Activated naive CD4-positive, alpha-beta T cell treated with anti-CD3 and anti-CD28 coated beads, Interleukin-2, amount 50 U/mL, for 72 hours (primary cell): ENCODE results near the gene C1orf198. TPM values are rescaled to one million over a fixed set of nuclear protein-coding genes. Genes with fewer than 3 reads are reported as not detected.

Experiments used
- ATAC-seq, 2 donors: fragments of 150-1000 bp; cut with Tn5 transposase; 2 replicates each; pipeline ENCODE4 v1.10.0; 2021; ENCODE audit warnings: mild to moderate bottlenecking in 2 of 2, moderate library complexity in 2 of 2
- DNase-seq, 2 donors: peaks; one replicate each; pipeline ENCODE4 v3.0.0; 2021 to 2022; ENCODE audit warnings: low spot score in 2 of 2
- H3K27ac Mint-ChIP-seq, 2 donors: one replicate each; pipeline ENCODE4 v1.8.0; 2022; ENCODE audit warnings: mild to moderate bottlenecking in 2 of 2, mixed read lengths in 2 of 2
- H3K36me3 Mint-ChIP-seq, 2 donors: one replicate each; pipeline ENCODE4 v1.8.0; 2022; ENCODE audit warnings: mixed read lengths in 2 of 2
- H3K9me3 Mint-ChIP-seq, 2 donors: one replicate each; pipeline ENCODE4 v1.8.0; 2022; ENCODE audit warnings: mixed read lengths in 2 of 2
- total RNA-seq, 2 donors: library from RNA; stranded (reverse); gene quantifications; one replicate each; pipeline ENCODE4 v1.2.3, GENCODE V29; 2022

The C1orf198 gene
- total RNA-seq, 2 donors from 2014 or later = 5.4 to 8.8 TPM

- Mint-ChIP-seq H3K27ac (peak overlapping the region in 1 of 2 donors; percentile 56), H3K36me3 (no peaks in the 10 kb centered on the region), H3K9me3 (no peaks in the 10 kb centered on the region)
- DNase-seq (no peak), ATAC-seq (no peak)
Measured at GRCh38 chr1:230898748-230899147, 30.4 kb upstream of the C1orf198 start.

GRCh38 chr1:230898144-230898543 lies 29.8 kb upstream of the C1orf198 start:
- no peak for DNase-seq
- H3K9me3 Mint-ChIP-seq = no peaks in the 10 kb centered on the region
- no peaks in the 10 kb centered on the region for H3K36me3 Mint-ChIP-seq
- no peak for ATAC-seq
- H3K27ac Mint-ChIP-seq = no peak overlapping the region

- no peak for ATAC-seq
- Mint-ChIP-seq H3K9me3 (no peaks in the 10 kb centered on the region), H3K36me3 (no peaks in the 10 kb centered on the region), H3K27ac (peak overlapping the region in 1 of 2 donors; percentile 44)
- no peak for DNase-seq
Measured at GRCh38 chr1:230896779-230897178, 28.5 kb upstream of the C1orf198 start.

GRCh38 chr1:230895452-230895851 lies 27.1 kb upstream of the C1orf198 start:
- ATAC-seq (no peak), DNase-seq (no peak)
- no peaks in the 10 kb centered on the region for H3K36me3 Mint-ChIP-seq
- H3K27ac Mint-ChIP-seq = no peak overlapping the region
- no peaks in the 10 kb centered on the region for H3K9me3 Mint-ChIP-seq

GRCh38 chr1:230894664-230895063 lies 26.3 kb upstream of the C1orf198 start:
- H3K36me3 Mint-ChIP-seq = no peaks in the 10 kb centered on the region
- ATAC-seq = no peak
- no peaks in the 10 kb centered on the region for H3K9me3 Mint-ChIP-seq
- H3K27ac Mint-ChIP-seq = no peak overlapping the region
- DNase-seq = no peak

GRCh38 chr1:230894032-230894431 lies 25.7 kb upstream of the C1orf198 start:
- Mint-ChIP-seq H3K27ac (no peak overlapping the region), H3K36me3 (no peaks in the 10 kb centered on the region), H3K9me3 (no peaks in the 10 kb centered on the region)
- ATAC-seq (no peak), DNase-seq (no peak)

GRCh38 chr1:230892018-230892491 lies 23.7 kb upstream of the C1orf198 start:
- DNase-seq (no peak), ATAC-seq (no peak)
- Mint-ChIP-seq H3K27ac (no peak overlapping the region), H3K9me3 (no peaks in the 10 kb centered on the region), H3K36me3 (no peaks in the 10 kb centered on the region)

GRCh38 chr1:230891413-230891812 lies 23.1 kb upstream of the C1orf198 start:
- H3K36me3 Mint-ChIP-seq = no peaks in the 10 kb centered on the region
- H3K27ac Mint-ChIP-seq = no peak overlapping the region
- no peaks in the 10 kb centered on the region for H3K9me3 Mint-ChIP-seq
- DNase-seq (no peak), ATAC-seq (no peak)

- peaks cover 0 to 4% of the 10 kb centered on the region in 2 donors for H3K36me3 Mint-ChIP-seq
- ATAC-seq (no peak), DNase-seq (no peak)
- H3K27ac Mint-ChIP-seq = no peak overlapping the region
- H3K9me3 Mint-ChIP-seq = no peaks in the 10 kb centered on the region
Measured at GRCh38 chr1:230884646-230885045, 16.3 kb upstream of the C1orf198 start.

- no peak overlapping the region for H3K27ac Mint-ChIP-seq
- no peak for ATAC-seq
Measured at GRCh38 chr1:230883967-230884366, 15.6 kb upstream of the C1orf198 start.

GRCh38 chr1:230879778-230880177 lies 11.5 kb upstream of the C1orf198 start:
- ATAC-seq = no peak
- H3K27ac Mint-ChIP-seq = no peak overlapping the region

More at GRCh38 chr1:230883967-230884366, 15.6 kb upstream of the C1orf198 start:
- no peaks in the 10 kb centered on the region for H3K9me3 Mint-ChIP-seq
- DNase-seq = no peak
- H3K36me3 Mint-ChIP-seq = peaks cover 0 to 4% of the 10 kb centered on the region in 2 donors

GRCh38 chr1:230878591-230878990 lies 10.3 kb upstream of the C1orf198 start:
- H3K36me3 Mint-ChIP-seq = peaks cover 0 to 4% of the 10 kb centered on the region in 2 donors
- DNase-seq (no peak), ATAC-seq (no peak)
- no peaks in the 10 kb centered on the region for H3K9me3 Mint-ChIP-seq
- no peak overlapping the region for H3K27ac Mint-ChIP-seq

More at GRCh38 chr1:230879778-230880177, 11.5 kb upstream of the C1orf198 start:
- Mint-ChIP-seq H3K36me3 (peaks cover 0 to 4% of the 10 kb centered on the region in 2 donors), H3K9me3 (no peaks in the 10 kb centered on the region)
- no peak for DNase-seq

- Mint-ChIP-seq H3K9me3 (no peaks in the 10 kb centered on the region), H3K27ac (no peak overlapping the region), H3K36me3 (peaks cover 0 to 4% of the 10 kb centered on the region in 2 donors)
- ATAC-seq = no peak
- no peak for DNase-seq
Measured at GRCh38 chr1:230877924-230878590, 9.7 kb upstream of the C1orf198 start.

GRCh38 chr1:230877146-230877923 lies 9.0 kb upstream of the C1orf198 start:
- ATAC-seq (no peak), DNase-seq (no peak)
- H3K27ac Mint-ChIP-seq = no peak overlapping the region
- H3K36me3 Mint-ChIP-seq = no peaks in the 10 kb centered on the region
- no peaks in the 10 kb centered on the region for H3K9me3 Mint-ChIP-seq

GRCh38 chr1:230876660-230877059 lies 8.3 kb upstream of the C1orf198 start:
- no peak overlapping the region for H3K27ac Mint-ChIP-seq
- no peak for DNase-seq
- ATAC-seq = no peak
- no peaks in the 10 kb centered on the region for H3K9me3 Mint-ChIP-seq
- H3K36me3 Mint-ChIP-seq = no peaks in the 10 kb centered on the region

- no peak for DNase-seq
- no peak for ATAC-seq
- Mint-ChIP-seq H3K36me3 (no peaks in the 10 kb centered on the region), H3K9me3 (no peaks in the 10 kb centered on the region), H3K27ac (no peak overlapping the region)
Measured at GRCh38 chr1:230875370-230875769, 7.0 kb upstream of the C1orf198 start.

GRCh38 chr1:230870916-230871315 lies 2.6 kb upstream of the C1orf198 start:
- no peaks in the 10 kb centered on the region for H3K9me3 Mint-ChIP-seq
- no peaks in the 10 kb centered on the region for H3K36me3 Mint-ChIP-seq
- DNase-seq (no peak), ATAC-seq (no peak)
- H3K27ac Mint-ChIP-seq = no peak overlapping the region

- no peaks in the 10 kb centered on the region for H3K36me3 Mint-ChIP-seq
- DNase-seq (no peak), ATAC-seq (no peak)
- no peak overlapping the region for H3K27ac Mint-ChIP-seq
- no peaks in the 10 kb centered on the region for H3K9me3 Mint-ChIP-seq
Measured at GRCh38 chr1:230869500-230869899, 1.2 kb upstream of the C1orf198 start.
